PC-3 (cell line): ENCODE results near the gene BLACAT1. TPM values are rescaled to one million over a fixed set of nuclear protein-coding genes. Genes with fewer than 3 reads are reported as not detected.

Experiments used
- ATAC-seq: fragments of 200-7000 bp; cut with Tn5 transposase; 2 replicates; pipeline ENCODE4 v1.9.1; 2020; ENCODE audit warnings: mild to moderate bottlenecking, moderate library complexity
- BruUV-seq: library from RNA; stranded (reverse); fragments of 400-500 nt; replicated peaks from 2 replicates; lab custom pipeline; 2021; lab: Mats Ljungman, UMichigan
- CTCF ChIA-PET: fragments of 300-600 bp; sonication (Branson Sonifier 250); formaldehyde crosslinking; loops from one replicate; lab custom pipeline; 2022; ENCODE audit warnings: antibody characterized with exemption; lab: Charles Lee
- POLR2A ChIA-PET: fragments of 300-600 bp; sonication (Branson Sonifier 250); formaldehyde crosslinking; loops from one replicate; lab custom pipeline; 2022; ENCODE audit warnings: antibody characterized with exemption; ENCODE audit not compliant: unreplicated experiment; lab: Charles Lee
- DNase-seq: peaks from one replicate; pipeline ENCODE4 v3.0.0-alpha.2; 2015
- H2AFZ ChIP-seq: fragments of 300-600 bp; sonication (generic); 2 replicates; pipeline ENCODE4 v1.6.0; 2016; ENCODE audit warnings: antibody characterized with exemption, low read length
- H3F3A ChIP-seq: fragments of 300-600 bp; sonication (generic); one replicate; pipeline ENCODE4 v1.6.0; 2017; ENCODE audit warnings: antibody characterized with exemption, low read length, control low read depth, mild to moderate bottlenecking; ENCODE audit not compliant: unreplicated experiment
- H3K27ac ChIP-seq: fragments of 300-600 bp; sonication (generic); 2 replicates; pipeline ENCODE4 v1.5.1; 2016; ENCODE audit warnings: mild to moderate bottlenecking, low read length
- H3K27me3 ChIP-seq: fragments of 300-600 bp; sonication (generic); 2 replicates; pipeline ENCODE4 v1.6.1; 2016; ENCODE audit warnings: low read length, mixed read lengths
- H3K36me3 ChIP-seq: fragments of 300-600 bp; sonication (generic); 2 replicates; pipeline ENCODE4 v1.6.1; 2016; ENCODE audit warnings: low read depth, mixed run types, low read length, mixed read lengths
- H3K4me1 ChIP-seq: fragments of 300-600 bp; sonication (generic); 2 replicates; pipeline ENCODE4 v1.5.1; 2016; ENCODE audit warnings: low read length; ENCODE audit not compliant: insufficient read depth
- H3K4me2 ChIP-seq: fragments of 300-600 bp; sonication (generic); 2 replicates; pipeline ENCODE4 v1.6.0; 2016; ENCODE audit warnings: low read length
- H3K4me3 ChIP-seq: fragments of 300-600 bp; sonication (generic); 2 replicates; pipeline ENCODE4 v1.5.1; 2016; ENCODE audit warnings: mild to moderate bottlenecking, low read length, mixed read lengths
- H3K79me2 ChIP-seq: fragments of 300-600 bp; sonication (generic); 2 replicates; pipeline ENCODE4 v1.6.1; 2017; ENCODE audit warnings: low read length, mixed read lengths
- H3K9ac ChIP-seq: fragments of 300-600 bp; sonication (generic); 2 replicates; pipeline ENCODE4 v1.6.0; 2016; ENCODE audit warnings: mild to moderate bottlenecking, low read length
- H3K9me2 ChIP-seq: fragments of 300-600 bp; sonication (generic); replicated peaks from 2 replicates; pipeline ENCODE4 v1.6.1; 2016; ENCODE audit warnings: mixed run types, low read length, mixed read lengths
- H3K9me3 ChIP-seq: fragments of 300-600 bp; sonication (generic); 2 replicates; pipeline ENCODE4 v1.6.1; 2016; ENCODE audit warnings: low read length, mixed read lengths
- H4K20me1 ChIP-seq: fragments of 300-600 bp; sonication (generic); 2 replicates; pipeline ENCODE4 v1.6.1; 2016; ENCODE audit warnings: low read length, mixed read lengths
- EZH2 ChIP-seq: fragments of 300-600 bp; sonication (generic); IDR thresholded peaks from one replicate; pipeline ENCODE4 v1.6.1; 2017; ENCODE audit warnings: antibody characterized with exemption, mild to moderate bottlenecking, low read length; ENCODE audit not compliant: unreplicated experiment
- EZH2phosphoT487 ChIP-seq: fragments of 300-600 bp; sonication (generic); IDR thresholded peaks from 2 replicates; pipeline ENCODE4 v1.6.1; 2018; ENCODE audit warnings: mild to moderate bottlenecking, antibody characterized with exemption, low read length, borderline replicate concordance
- intact Hi-C: fragments of 100-400 bp; cut with micrococcal nuclease; formaldehyde crosslinking; loops from 2 replicates; pipeline ENCODE4 v1.9.0; 2023
- total RNA-seq: library from RNA; depleted of rRNA; stranded (reverse); fragments of >200 nt; gene quantifications from 2 replicates; pipeline ENCODE4 v1.2.3, GENCODE V29; 2014
- TF ChIP-seq, protein P1 (sequence below): fragments of 300-600 bp; sonication (generic); conservative IDR thresholded peaks from 2 replicates; pipeline ENCODE4 v1.5.1; 2017; ENCODE audit warnings: antibody characterized with exemption, low read depth, mild to moderate bottlenecking, low read length

Gene BLACAT1
- total RNA-seq, 1 experiment from 2014 or later, result 1.5 TPM

DNA sequence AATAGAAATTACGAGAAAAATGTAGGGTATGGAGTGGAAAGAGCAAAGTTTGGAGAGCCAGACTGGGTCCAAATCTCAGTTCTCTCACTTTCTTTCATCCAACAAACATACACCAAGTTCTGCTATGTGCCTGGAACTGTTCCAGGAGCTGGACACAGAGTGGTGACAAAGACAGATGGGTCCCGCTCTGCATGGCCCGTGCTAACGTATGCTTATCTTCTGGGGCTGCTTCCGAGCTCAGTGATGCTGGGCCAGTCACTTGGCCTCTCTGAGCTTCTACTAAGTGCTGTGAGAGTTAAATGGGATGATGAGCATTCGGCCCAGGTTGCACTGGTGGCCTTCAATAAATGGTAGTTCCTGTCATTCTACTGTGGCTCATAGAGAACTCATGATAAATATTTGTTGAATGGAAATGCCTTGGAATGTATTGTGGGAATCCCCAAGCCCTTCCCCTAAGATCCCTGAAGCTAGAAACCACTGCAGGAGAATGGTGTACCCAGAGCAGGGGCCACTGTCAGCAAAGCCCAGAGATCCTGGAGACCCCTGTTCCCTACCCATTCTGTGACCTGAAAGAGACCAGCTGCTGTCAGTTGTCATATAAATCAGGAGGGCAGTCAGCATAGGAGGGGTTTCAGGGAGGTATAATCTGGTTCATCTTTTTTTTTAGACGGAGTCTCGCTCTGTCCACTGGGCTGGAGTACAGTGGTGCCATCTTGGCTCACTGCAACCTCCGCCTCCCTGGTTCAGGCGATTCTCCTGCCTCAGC is 37.8 kb downstream of the BLACAT1 start:
- TF ChIP-seq EZH2phosphoT487 (no peak), EZH2 (no peak)
- TF ChIP-seq, protein P1, sequence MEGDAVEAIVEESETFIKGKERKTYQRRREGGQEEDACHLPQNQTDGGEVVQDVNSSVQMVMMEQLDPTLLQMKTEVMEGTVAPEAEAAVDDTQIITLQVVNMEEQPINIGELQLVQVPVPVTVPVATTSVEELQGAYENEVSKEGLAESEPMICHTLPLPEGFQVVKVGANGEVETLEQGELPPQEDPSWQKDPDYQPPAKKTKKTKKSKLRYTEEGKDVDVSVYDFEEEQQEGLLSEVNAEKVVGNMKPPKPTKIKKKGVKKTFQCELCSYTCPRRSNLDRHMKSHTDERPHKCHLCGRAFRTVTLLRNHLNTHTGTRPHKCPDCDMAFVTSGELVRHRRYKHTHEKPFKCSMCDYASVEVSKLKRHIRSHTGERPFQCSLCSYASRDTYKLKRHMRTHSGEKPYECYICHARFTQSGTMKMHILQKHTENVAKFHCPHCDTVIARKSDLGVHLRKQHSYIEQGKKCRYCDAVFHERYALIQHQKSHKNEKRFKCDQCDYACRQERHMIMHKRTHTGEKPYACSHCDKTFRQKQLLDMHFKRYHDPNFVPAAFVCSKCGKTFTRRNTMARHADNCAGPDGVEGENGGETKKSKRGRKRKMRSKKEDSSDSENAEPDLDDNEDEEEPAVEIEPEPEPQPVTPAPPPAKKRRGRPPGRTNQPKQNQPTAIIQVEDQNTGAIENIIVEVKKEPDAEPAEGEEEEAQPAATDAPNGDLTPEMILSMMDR, result no peak
- Histone ChIP-seq H3K27me3 (peaks cover 32% of the 10 kb centered on the region), H3K9me2 (no peaks in the 10 kb centered on the region), H3K9ac (no peak overlapping the region), H4K20me1 (no peaks in the 10 kb centered on the region), H3K4me3 (no peak overlapping the region), H3K36me3 (no peaks in the 10 kb centered on the region), H3K4me1 (no peaks in the 10 kb centered on the region), H3F3A (no peaks in the 10 kb centered on the region), H3K27ac (no peak overlapping the region), H2AFZ (no peak overlapping the region), H3K4me2 (no peak overlapping the region), H3K79me2 (no peaks in the 10 kb centered on the region), H3K9me3 (no peaks in the 10 kb centered on the region)
- no TSS peak for BruUV-seq
- ATAC-seq (no peak), DNase-seq (no peak)
- ChIA-PET CTCF (no interaction called here), POLR2A (interaction anchor here (0.7 kb wide), 1 partner anchor 23 kb away, joined by 3 read pairs; no protein-coding TSS in a partner anchor)
- intact Hi-C loops, result no loop called here

DNA sequence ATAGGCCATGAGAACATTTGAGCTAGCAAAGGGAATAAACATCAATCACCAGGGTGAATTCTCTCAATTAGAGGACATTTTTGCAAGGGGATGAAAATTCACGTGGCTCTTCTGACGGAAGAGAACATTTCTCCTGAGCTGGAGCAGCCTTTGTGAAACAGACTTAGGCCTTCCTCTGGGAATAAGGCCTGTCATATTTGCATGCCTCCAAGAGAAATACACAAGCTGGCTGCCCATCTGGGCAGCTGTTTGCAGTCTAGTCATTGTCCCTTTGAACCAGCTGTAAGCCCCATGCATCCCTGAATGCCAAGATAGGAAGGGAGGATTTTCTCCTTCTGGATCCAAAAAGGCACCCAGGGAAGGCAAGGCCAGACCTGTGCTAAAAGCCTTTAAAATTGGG is 39.5 kb downstream of the BLACAT1 start:
- CTCF ChIA-PET, result no interaction called here
- H3K4me2 ChIP-seq, result no peak overlapping the region
- H2AFZ ChIP-seq, result no peak overlapping the region
- TF ChIP-seq, protein P1, result no peak
- no peak for TF ChIP-seq EZH2
- TF ChIP-seq EZH2phosphoT487, result no peak
- H3F3A ChIP-seq, result no peaks in the 10 kb centered on the region
- no peaks in the 10 kb centered on the region for H3K79me2 ChIP-seq
- H3K9me2 ChIP-seq, result no peaks in the 10 kb centered on the region
- H3K27ac ChIP-seq, result no peak overlapping the region
- intact Hi-C loops, result no loop called here
- no peaks in the 10 kb centered on the region for H3K36me3 ChIP-seq
- DNase-seq (no peak), ATAC-seq (no peak)
- no peak overlapping the region for H3K4me3 ChIP-seq
- BruUV-seq, result no TSS peak
- H3K27me3 ChIP-seq, result peaks cover 30% of the 10 kb centered on the region
- no peak overlapping the region for H3K9ac ChIP-seq
- POLR2A ChIA-PET, result no interaction called here
- H4K20me1 ChIP-seq, result no peaks in the 10 kb centered on the region
- no peaks in the 10 kb centered on the region for H3K4me1 ChIP-seq
- no peaks in the 10 kb centered on the region for H3K9me3 ChIP-seq
